ENCODE measurements around the gene C17orf78. TPM values are rescaled to one million over a fixed set of nuclear protein-coding genes. Genes with fewer than 3 reads are reported as not detected.
"Not testable (repeated sequence)": the region's sequence is repeated elsewhere in the genome, so short reads cannot be mapped to it uniquely, and the experiment has no call there.

The C17orf78 gene
- polyA plus RNA-seq, 4 donors: 0.38 to 0.42 TPM; not detected in 2

DNA sequence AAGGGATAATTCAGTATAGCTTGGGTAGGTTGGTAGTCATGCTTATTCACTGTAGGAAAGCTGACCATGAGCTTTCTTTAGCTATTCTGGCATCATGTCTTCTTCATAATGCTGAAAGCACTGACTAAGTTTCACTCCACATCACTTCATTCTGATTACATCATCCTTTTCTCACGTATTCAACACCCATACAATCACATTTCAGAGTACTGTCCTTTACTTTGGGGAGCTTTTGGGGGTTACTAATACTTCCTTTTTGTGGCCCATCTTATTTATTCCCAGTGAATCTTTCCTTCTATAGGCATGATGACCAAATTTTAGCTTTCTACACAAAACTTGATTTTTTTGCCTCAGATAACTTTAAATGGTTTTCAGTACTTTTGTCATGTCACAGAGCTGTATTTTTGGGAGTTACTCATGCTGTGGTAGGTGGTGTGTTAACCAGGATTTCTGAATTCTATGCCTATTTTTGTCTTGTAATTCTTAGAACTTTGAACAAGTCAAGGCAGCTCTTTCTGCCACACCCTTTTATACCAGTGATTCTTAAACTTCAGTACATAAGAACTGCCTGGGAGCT, 54.4 kb downstream of the C17orf78 start:
- DNase-seq (ENCODE audit: low read depth in 4 of 4, low spot score in 2 of 4): no peak

DNA sequence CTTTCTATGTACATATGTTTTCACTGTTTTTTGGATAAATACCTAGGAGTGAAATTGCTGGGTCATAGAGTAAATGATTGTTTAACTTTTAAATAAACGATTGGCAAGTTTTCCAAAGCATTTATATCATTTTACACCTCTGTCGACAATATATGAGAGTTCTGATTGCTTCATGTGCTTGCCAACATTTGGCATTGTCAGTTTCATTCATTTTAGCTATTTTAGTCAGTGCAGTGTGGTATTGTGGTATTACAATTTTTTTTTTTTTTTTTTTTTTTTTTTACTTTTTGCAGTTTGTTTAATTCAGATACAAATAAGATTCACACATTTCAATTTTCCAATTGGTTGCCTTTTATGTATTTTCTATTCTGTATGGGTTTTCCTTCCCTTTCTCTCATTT, 56.9 kb downstream of the C17orf78 start:
- DNase-seq (ENCODE audit: low read depth in 4 of 4, low spot score in 2 of 4): no peak

DNA sequence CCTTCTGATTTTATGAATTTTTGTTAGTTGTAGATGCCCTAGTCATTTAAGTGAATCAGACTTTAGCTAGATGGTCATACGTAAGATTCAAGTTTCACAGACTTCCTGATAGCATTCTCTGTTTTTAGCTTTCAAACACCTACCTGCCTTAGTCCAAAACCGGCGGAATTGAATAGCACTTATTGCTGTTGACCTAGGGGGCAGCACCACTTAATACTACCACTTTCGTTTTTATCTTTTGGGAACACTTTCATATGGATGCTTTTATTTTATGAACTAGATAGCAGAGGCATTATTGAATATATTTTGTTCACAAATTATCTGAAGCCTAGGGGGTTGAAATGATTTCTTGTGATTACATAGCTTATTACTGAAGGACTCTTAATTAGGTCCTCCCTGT, 62.4 kb downstream of the C17orf78 start:
- no peak for DNase-seq (ENCODE audit: low read depth in 4 of 4, low spot score in 2 of 4)

DNA sequence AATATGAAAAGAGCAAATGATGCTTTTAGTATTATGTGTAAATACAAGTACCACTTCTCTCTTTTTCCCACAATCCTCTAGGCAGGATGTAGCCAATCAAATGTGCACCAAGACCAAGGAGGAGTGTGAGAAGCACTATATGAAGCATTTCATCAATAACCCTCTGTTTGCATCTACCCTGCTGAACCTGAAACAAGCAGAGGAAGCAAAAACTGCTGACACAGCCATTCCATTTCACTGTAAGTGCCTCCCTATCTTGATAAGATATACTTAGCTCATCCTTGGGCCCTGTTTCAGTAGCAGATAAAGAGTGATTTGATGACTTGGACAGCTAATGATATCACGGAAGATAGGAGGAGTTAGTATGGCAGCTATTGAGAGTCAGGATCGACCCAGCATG, 64.6 kb downstream of the C17orf78 start:
- DNase-seq (ENCODE audit: low read depth in 4 of 4, low spot score in 2 of 4): no peak

DNA sequence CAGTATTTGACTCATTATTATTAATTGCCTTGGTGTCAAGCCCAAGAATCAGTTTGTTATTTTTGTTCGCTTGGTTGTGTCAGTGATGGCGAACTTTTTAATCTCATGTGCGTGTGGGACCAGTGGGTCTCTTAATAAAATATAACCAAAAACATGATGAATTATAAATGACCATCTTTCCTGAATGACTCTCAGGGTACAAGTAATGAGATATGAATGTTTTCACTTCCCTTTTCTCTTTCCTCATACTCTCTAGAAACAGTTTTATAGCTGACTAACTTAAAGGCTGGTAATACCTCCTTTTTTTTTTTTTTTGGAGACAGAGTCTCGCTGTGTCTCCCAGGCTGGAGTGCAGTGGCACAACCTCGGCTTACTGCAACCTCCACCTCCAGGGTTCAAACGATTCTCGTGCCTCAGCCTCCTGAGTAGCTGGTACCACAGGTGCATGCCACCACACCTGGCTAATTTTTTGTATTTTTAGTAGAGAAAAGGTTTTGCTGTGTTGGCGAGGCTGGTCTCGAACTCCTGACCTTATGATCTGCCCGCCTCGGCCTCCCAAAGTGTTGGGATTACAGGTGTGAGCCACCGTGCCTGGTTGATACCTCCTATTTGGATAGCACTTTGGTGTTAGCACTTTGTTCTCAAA, 65.7 kb downstream of the C17orf78 start:
- not testable (repeated sequence) for DNase-seq (ENCODE audit: low read depth in 4 of 4, low spot score in 2 of 4)

Other genes starting within 250 kb of the C17orf78 start
- gene ACACA, start 30.9 kb downstream of the C17orf78 start, polyA plus RNA-seq (ENCODE audit: insufficient read length in 4 of 4): 10 to 100 TPM; 31.1 to 50.1 (median 38.6) TPM
- gene TADA2A, start 30.9 kb downstream of the C17orf78 start, polyA plus RNA-seq (ENCODE audit: insufficient read length in 4 of 4): 10 to 100 TPM; 12.9 to 29.1 (median 26.9) TPM
- gene DUSP14, start 113.9 kb downstream of the C17orf78 start, polyA plus RNA-seq (ENCODE audit: insufficient read length in 4 of 4): 10 to 100 TPM; 14.0 to 16.5 (median 15.3) TPM
- 10 to 100 TPM; 35.9 to 46.5 (median 42.4) TPM for gene SYNRG, start 233.4 kb downstream of the C17orf78 start, polyA plus RNA-seq (ENCODE audit: insufficient read length in 4 of 4)

Measured in left renal cortex interstitium (tissue), 4 donors.